SK-N-SH (cell line): ENCODE results near the gene FMN1. TPM values are rescaled to one million over a fixed set of nuclear protein-coding genes. Genes with fewer than 3 reads are reported as not detected.

Source experiments
- CTCF ChIA-PET: fragments of 300-600, 350-600 bp; formaldehyde crosslinking; extraction: SDS; loops from one replicate; lab custom pipeline; 2021; lab: Yijun Ruan, JAX
- POLR2A ChIA-PET: fragments of 350-600 bp; sonication (Branson Sonifier 250); formaldehyde crosslinking; extraction: SDS; loops from one replicate; lab custom pipeline; 2020; ENCODE audit warnings: antibody characterized with exemption, inconsistent platforms; lab: Yijun Ruan, JAX
- DNase-seq: peaks from one replicate; pipeline ENCODE4 v3.0.0; 2012
- H2AFZ ChIP-seq: fragments of 200-600 bp; sonication (generic); 2 replicates; pipeline ENCODE4 v1.8.1; 2016; ENCODE audit warnings: antibody characterized with exemption, mild to moderate bottlenecking, low read depth
- H3F3A ChIP-seq: fragments of 200-600 bp; sonication (generic); replicated peaks from 2 replicates; pipeline ENCODE3; 2016; ENCODE audit warnings: antibody characterized with exemption, mild to moderate bottlenecking; ENCODE audit not compliant: insufficient read depth
- H3K27ac ChIP-seq, 2 experiments: fragments of 200-500 bp in 1 of 2; fragments of 200-600 bp in 1 of 2; sonication (Bioruptor generic) in 1 of 2; sonication (generic), shearing (Covaris generic) in 1 of 2; 2 replicates each; pipeline versions ENCODE4 v1.5.1 to v1.6.1; 2014 to 2016; ENCODE audit warnings: low read depth in 2 of 2, inconsistent platforms in 1 of 2, low read length in 1 of 2, mild to moderate bottlenecking in 1 of 2, mixed read lengths in 1 of 2
- H3K27me3 ChIP-seq: fragments of 200-600 bp; sonication (generic), shearing (Covaris generic); 2 replicates; pipeline ENCODE4 v1.6.1; 2016; ENCODE audit warnings: mixed run types; ENCODE audit not compliant: insufficient read depth
- H3K36me3 ChIP-seq, 2 experiments: fragments of 200-500 bp in 1 of 2; fragments of 200-600 bp in 1 of 2; sonication (Bioruptor generic) in 1 of 2; sonication (generic) in 1 of 2; replicated peaks in 1 of 2; 2 replicates each; pipeline versions ENCODE3 to v1.5.1; 2014 to 2016; ENCODE audit warnings: low read length in 1 of 2, mild to moderate bottlenecking in 1 of 2; ENCODE audit not compliant: insufficient read depth in 2 of 2, control insufficient read depth in 1 of 2
- H3K4me1 ChIP-seq, 2 experiments: fragments of 200-500 bp in 1 of 2; fragments of 200-600 bp in 1 of 2; sonication (Bioruptor generic) in 1 of 2; sonication (generic), shearing (Covaris generic) in 1 of 2; 2 replicates each; pipeline versions ENCODE4 v1.5.1 to v1.6.1; 2014 to 2016; ENCODE audit warnings: low read depth in 1 of 2, low read length in 1 of 2, mixed run types in 1 of 2; ENCODE audit not compliant: insufficient read depth in 2 of 2, control insufficient read depth in 1 of 2
- H3K4me2 ChIP-seq: fragments of 200-600 bp; sonication (generic), shearing (Covaris generic); 2 replicates; pipeline ENCODE4 v1.6.1; 2017; ENCODE audit warnings: mixed run types
- H3K4me3 ChIP-seq, 2 experiments: fragments of 200-500 bp in 1 of 2; fragments of 200-600 bp in 1 of 2; sonication (Bioruptor generic) in 1 of 2; sonication (generic), shearing (Covaris generic) in 1 of 2; 2 replicates each; pipeline versions ENCODE4 v1.5.1 to v1.8.1; 2014 to 2016; ENCODE audit warnings: low read depth in 2 of 2, inconsistent platforms in 1 of 2, low read length in 1 of 2, mild to moderate bottlenecking in 1 of 2, mixed read lengths in 1 of 2, moderate library complexity in 1 of 2
- H3K79me2 ChIP-seq: fragments of 200-600 bp; sonication (generic); 2 replicates; pipeline ENCODE4 v1.8.1; 2017; ENCODE audit warnings: mild to moderate bottlenecking; ENCODE audit not compliant: insufficient read depth
- H3K9ac ChIP-seq: fragments of 200-600 bp; sonication (generic); 2 replicates; pipeline ENCODE4 v1.6.1; 2017; ENCODE audit warnings: mixed run types
- H3K9me2 ChIP-seq: fragments of 200-600 bp; sonication (generic); 2 replicates; pipeline ENCODE4 v1.6.1; 2017; ENCODE audit warnings: mixed run types
- H3K9me3 ChIP-seq: fragments of 200-600 bp; sonication (generic); 2 replicates; pipeline ENCODE4 v1.6.1; 2017; ENCODE audit warnings: mixed run types, mild to moderate bottlenecking, moderate library complexity
- H4K20me1 ChIP-seq: fragments of 200-600 bp; sonication (generic); 2 replicates; pipeline ENCODE4 v1.6.1; 2017; ENCODE audit warnings: mild to moderate bottlenecking, mixed run types; ENCODE audit not compliant: insufficient read depth
- CHD2 ChIP-seq: fragments of 150-350 bp; IDR thresholded peaks from 2 replicates; pipeline ENCODE4 v1.6.1; 2018; ENCODE audit warnings: low read length; ENCODE audit not compliant: partially characterized antibody
- ELF1 ChIP-seq: IDR thresholded peaks from 2 replicates; pipeline ENCODE4 v1.4.0; 2012
- EZH2phosphoT487 ChIP-seq: fragments of 200-600 bp; sonication (generic); IDR thresholded peaks from 2 replicates; pipeline ENCODE4 v1.6.1; 2017; ENCODE audit warnings: low read depth, mixed run types, mild to moderate bottlenecking, antibody characterized with exemption, moderate library complexity, borderline replicate concordance
- GATA2 ChIP-seq: sonication (generic); formaldehyde crosslinking; IDR thresholded peaks from 2 replicates; pipeline ENCODE4 v1.5.0; 2020; ENCODE audit warnings: mild to moderate bottlenecking, missing genetic modification reagents
- MXI1 ChIP-seq: IDR thresholded peaks from 2 replicates; pipeline ENCODE4 v1.6.1; 2012; ENCODE audit warnings: mild to moderate bottlenecking, low read depth, low read length, improper control_type of control experiment
- NRF1 ChIP-seq: IDR thresholded peaks from 2 replicates; pipeline ENCODE4 v1.6.1; 2012; ENCODE audit warnings: low read depth, mild to moderate bottlenecking, low read length
- POLR2AphosphoS5 ChIP-seq: IDR thresholded peaks from 2 replicates; pipeline ENCODE4 v1.6.1; 2012; ENCODE audit warnings: low read depth, low read length
- RAD21 ChIP-seq: IDR thresholded peaks from 2 replicates; pipeline ENCODE4 v1.6.1; 2012; ENCODE audit warnings: mild to moderate bottlenecking, low read length
- RXRA ChIP-seq: IDR thresholded peaks from 2 replicates; pipeline ENCODE4 v1.4.0; 2012; ENCODE audit warnings: low read depth, mild to moderate bottlenecking, borderline replicate concordance
- TEAD4 ChIP-seq: IDR thresholded peaks from 2 replicates; pipeline ENCODE4 v1.4.0; 2012; ENCODE audit warnings: mild to moderate bottlenecking, borderline replicate concordance; ENCODE audit not compliant: insufficient read depth
- WGBS: methylation state at CpG from one replicate; pipeline ENCODE4 v1.1.6; 2017; ENCODE audit warnings: low lambda C conversion rate; 5-methylcytosine and 5-hydroxymethylcytosine counted together
- polyA plus RNA-seq, 3 experiments: library from polyadenylated mRNA; depleted of rRNA; stranded (reverse); fragments of >200 nt; gene quantifications; 2 replicates each; pipeline ENCODE4 v1.2.3, GENCODE V29; 2012
- TF ChIP-seq, protein P1 (sequence below): IDR thresholded peaks from 2 replicates; pipeline ENCODE4 v1.6.1; 2012; ENCODE audit warnings: mild to moderate bottlenecking, low read depth, low read length, moderate library complexity
- TF ChIP-seq, protein P2 (sequence below): fragments of 200-600 bp; sonication (generic); IDR thresholded peaks from 2 replicates; pipeline ENCODE4 v1.6.1; 2017; ENCODE audit warnings: antibody characterized with exemption, mild to moderate bottlenecking, moderate library complexity
- TF ChIP-seq, protein P3 (sequence below): fragments of 150-350 bp; IDR thresholded peaks from 2 replicates; pipeline ENCODE4 v1.6.1; 2017; ENCODE audit warnings: antibody characterized with exemption, low read length, low read depth, borderline replicate concordance

The FMN1 gene
- polyA plus RNA-seq, 1 of the 3 experiments (the other 2 are of a cell fraction), result 9.1 TPM

DNA sequence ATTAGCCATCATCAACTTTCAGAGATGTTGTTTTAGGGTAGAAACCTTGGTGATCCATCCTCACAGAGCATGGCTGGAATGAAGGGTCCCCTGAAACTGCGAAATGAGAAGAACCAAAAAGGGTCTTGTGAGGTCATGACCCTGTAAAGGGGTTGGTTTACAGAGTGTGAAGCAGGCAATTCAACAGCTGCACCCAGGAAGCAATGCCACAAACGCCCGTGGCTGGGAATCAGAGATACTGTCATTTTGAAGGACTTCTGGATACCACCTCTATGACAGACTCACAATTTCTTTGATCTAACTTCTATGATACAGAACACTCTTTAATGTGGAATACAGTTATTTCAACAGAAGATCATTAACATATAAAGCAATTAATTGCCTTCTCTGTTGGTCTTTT is 397.7 kb downstream of the FMN1 start (continued):
- TF ChIP-seq, protein P1, sequence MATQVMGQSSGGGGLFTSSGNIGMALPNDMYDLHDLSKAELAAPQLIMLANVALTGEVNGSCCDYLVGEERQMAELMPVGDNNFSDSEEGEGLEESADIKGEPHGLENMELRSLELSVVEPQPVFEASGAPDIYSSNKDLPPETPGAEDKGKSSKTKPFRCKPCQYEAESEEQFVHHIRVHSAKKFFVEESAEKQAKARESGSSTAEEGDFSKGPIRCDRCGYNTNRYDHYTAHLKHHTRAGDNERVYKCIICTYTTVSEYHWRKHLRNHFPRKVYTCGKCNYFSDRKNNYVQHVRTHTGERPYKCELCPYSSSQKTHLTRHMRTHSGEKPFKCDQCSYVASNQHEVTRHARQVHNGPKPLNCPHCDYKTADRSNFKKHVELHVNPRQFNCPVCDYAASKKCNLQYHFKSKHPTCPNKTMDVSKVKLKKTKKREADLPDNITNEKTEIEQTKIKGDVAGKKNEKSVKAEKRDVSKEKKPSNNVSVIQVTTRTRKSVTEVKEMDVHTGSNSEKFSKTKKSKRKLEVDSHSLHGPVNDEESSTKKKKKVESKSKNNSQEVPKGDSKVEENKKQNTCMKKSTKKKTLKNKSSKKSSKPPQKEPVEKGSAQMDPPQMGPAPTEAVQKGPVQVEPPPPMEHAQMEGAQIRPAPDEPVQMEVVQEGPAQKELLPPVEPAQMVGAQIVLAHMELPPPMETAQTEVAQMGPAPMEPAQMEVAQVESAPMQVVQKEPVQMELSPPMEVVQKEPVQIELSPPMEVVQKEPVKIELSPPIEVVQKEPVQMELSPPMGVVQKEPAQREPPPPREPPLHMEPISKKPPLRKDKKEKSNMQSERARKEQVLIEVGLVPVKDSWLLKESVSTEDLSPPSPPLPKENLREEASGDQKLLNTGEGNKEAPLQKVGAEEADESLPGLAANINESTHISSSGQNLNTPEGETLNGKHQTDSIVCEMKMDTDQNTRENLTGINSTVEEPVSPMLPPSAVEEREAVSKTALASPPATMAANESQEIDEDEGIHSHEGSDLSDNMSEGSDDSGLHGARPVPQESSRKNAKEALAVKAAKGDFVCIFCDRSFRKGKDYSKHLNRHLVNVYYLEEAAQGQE, result no peak
- TF ChIP-seq, protein P2, sequence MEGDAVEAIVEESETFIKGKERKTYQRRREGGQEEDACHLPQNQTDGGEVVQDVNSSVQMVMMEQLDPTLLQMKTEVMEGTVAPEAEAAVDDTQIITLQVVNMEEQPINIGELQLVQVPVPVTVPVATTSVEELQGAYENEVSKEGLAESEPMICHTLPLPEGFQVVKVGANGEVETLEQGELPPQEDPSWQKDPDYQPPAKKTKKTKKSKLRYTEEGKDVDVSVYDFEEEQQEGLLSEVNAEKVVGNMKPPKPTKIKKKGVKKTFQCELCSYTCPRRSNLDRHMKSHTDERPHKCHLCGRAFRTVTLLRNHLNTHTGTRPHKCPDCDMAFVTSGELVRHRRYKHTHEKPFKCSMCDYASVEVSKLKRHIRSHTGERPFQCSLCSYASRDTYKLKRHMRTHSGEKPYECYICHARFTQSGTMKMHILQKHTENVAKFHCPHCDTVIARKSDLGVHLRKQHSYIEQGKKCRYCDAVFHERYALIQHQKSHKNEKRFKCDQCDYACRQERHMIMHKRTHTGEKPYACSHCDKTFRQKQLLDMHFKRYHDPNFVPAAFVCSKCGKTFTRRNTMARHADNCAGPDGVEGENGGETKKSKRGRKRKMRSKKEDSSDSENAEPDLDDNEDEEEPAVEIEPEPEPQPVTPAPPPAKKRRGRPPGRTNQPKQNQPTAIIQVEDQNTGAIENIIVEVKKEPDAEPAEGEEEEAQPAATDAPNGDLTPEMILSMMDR, result no peak
- no peak for TF ChIP-seq POLR2AphosphoS5
- no peak for TF ChIP-seq CHD2

DNA sequence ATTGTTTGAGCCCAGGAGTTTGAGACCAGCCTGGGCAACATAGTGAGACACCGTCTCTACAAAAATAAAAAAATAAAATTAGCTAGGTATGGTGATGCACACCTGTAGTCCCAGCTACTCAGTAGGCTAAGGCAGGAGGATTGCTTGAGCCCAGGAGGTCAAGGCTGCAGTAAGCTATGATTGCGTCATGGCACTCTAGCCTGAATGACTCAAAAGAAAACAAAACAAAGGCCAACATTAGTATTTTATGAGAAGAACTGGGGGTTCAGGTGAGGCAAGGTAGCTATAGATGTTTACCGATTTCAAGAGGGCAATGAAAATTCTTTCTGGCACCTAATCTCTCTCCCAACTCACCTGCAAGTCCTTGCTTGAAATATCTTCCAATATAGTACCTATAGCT is 399.5 kb downstream of the FMN1 start:
- Histone ChIP-seq H3K9me2 (no peaks in the 10 kb centered on the region), H3K27me3 (no peaks in the 10 kb centered on the region), H3K4me2 (no peak overlapping the region), H3K9me3 (no peaks in the 10 kb centered on the region), H4K20me1 (no peaks in the 10 kb centered on the region), H3K9ac (no peak overlapping the region), H3K27ac (no peak overlapping the region), H3F3A (peaks cover 22% of the 10 kb centered on the region), H2AFZ (no peak overlapping the region), H3K4me1 (peaks cover 3% of the 10 kb centered on the region in 2 experiments; a peak in 2 of 4 replicates), H3K4me3 (no peak overlapping the region), H3K36me3 (peaks cover 30 to 88% of the 10 kb centered on the region in 2 experiments)
- WGBS, result 90% methylated on average over 3 of the region's 3 CpGs
- no peak for DNase-seq
- ChIA-PET CTCF (no interaction called here), POLR2A (interaction anchor here (0.6 kb wide), 1 partner anchor 11 kb away, joined by 4 read pairs; no protein-coding TSS in a partner anchor)
- TF ChIP-seq, protein P3, sequence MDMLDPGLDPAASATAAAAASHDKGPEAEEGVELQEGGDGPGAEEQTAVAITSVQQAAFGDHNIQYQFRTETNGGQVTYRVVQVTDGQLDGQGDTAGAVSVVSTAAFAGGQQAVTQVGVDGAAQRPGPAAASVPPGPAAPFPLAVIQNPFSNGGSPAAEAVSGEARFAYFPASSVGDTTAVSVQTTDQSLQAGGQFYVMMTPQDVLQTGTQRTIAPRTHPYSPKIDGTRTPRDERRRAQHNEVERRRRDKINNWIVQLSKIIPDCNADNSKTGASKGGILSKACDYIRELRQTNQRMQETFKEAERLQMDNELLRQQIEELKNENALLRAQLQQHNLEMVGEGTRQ, result no peak
- TF ChIP-seq MXI1, result no peak
- TF ChIP-seq TEAD4, result no peak
- no peak for TF ChIP-seq RXRA
- no peak for TF ChIP-seq EZH2phosphoT487
- TF ChIP-seq, protein P2, result no peak
- no peak for TF ChIP-seq ELF1
- no peak for TF ChIP-seq GATA2
- TF ChIP-seq NRF1, result no peak
- no peak for TF ChIP-seq RAD21
- TF ChIP-seq, all 33 proteins: peak for 0
- H3K79me2 ChIP-seq, result no peaks in the 10 kb centered on the region
